NB4 (cell line): ENCODE data around the gene CXCR1.

Experiments used
- POLR2A ChIP-seq: IDR thresholded peaks from 2 replicates; pipeline ENCODE4 v1.6.1; 2011; ENCODE audit warnings: mild to moderate bottlenecking; ENCODE audit not compliant: insufficient read length; ENCODE audit errors: extremely low read depth
- TF ChIP-seq, protein P1 (sequence below): IDR thresholded peaks from one replicate; pipeline ENCODE4 v1.5.1; 2012; ENCODE audit warnings: low read depth, low read length

DNA sequence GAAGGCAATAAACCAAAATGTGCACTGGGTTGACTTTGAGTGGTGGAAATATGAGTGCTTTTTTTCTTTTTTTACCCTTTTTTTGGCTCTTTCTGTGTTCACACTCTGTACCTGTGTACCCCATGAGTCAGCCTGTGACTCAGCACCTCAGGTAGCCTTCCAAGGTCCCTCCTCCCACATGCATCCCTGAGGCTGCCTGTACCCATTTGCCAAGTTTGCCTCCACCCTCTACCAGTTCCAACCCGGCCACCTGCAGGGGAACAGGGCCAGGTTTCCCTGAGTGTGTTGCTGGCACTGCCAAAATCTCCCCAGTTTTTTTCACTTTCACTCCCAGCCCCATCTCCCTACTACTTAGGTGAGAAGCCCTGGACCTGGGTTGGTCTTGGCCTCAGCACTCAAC lies 14.0 kb downstream of the CXCR1 start:
- TF ChIP-seq, protein P1, sequence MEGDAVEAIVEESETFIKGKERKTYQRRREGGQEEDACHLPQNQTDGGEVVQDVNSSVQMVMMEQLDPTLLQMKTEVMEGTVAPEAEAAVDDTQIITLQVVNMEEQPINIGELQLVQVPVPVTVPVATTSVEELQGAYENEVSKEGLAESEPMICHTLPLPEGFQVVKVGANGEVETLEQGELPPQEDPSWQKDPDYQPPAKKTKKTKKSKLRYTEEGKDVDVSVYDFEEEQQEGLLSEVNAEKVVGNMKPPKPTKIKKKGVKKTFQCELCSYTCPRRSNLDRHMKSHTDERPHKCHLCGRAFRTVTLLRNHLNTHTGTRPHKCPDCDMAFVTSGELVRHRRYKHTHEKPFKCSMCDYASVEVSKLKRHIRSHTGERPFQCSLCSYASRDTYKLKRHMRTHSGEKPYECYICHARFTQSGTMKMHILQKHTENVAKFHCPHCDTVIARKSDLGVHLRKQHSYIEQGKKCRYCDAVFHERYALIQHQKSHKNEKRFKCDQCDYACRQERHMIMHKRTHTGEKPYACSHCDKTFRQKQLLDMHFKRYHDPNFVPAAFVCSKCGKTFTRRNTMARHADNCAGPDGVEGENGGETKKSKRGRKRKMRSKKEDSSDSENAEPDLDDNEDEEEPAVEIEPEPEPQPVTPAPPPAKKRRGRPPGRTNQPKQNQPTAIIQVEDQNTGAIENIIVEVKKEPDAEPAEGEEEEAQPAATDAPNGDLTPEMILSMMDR, result no peak
- no peak for TF ChIP-seq POLR2A
